GM23248 (cell line): ENCODE results near the gene CDH13.

ENCODE experiments used
- EZH2 ChIP-seq: fragments of 200-600 bp; sonication (generic); IDR thresholded peaks from 2 replicates; pipeline ENCODE4 v1.6.1; 2018; ENCODE audit warnings: antibody characterized with exemption, mild to moderate bottlenecking; ENCODE audit not compliant: insufficient read depth, poor library complexity, severe bottlenecking
- EZH2phosphoT487 ChIP-seq: fragments of 200-600 bp; sonication (generic); IDR thresholded peaks from 2 replicates; pipeline ENCODE4 v1.6.1; 2018; ENCODE audit warnings: antibody characterized with exemption, moderate library complexity, mild to moderate bottlenecking, low read depth; ENCODE audit not compliant: insufficient read depth

GRCh38 chr16:83651871-83652270 lies 1025.1 kb downstream of the CDH13 start:
- TF ChIP-seq EZH2 (no peak), EZH2phosphoT487 (no peak)
